OCI-LY3 (cell line): ENCODE measurements around the gene SLC19A1.

ENCODE experiments used
- H2AFZ ChIP-seq: fragments of 200-600, 300-600 bp; shearing (Covaris generic); 2 replicates; pipeline ENCODE4 v1.6.0; 2014; ENCODE audit warnings: antibody characterized with exemption, low read depth, low read length
- H3K27ac ChIP-seq: fragments of 200-600, 300-600 bp; sonication (generic); 2 replicates; pipeline ENCODE4 v1.5.1; 2014; ENCODE audit warnings: mild to moderate bottlenecking, low read length, moderate library complexity, mixed read lengths
- H3K27me3 ChIP-seq: fragments of 200-600, 300-600 bp; sonication (generic); 2 replicates; pipeline ENCODE4 v1.6.1; 2014; ENCODE audit warnings: low read depth, low read length, mixed read lengths
- H3K36me3 ChIP-seq: fragments of 200-600, 300-600 bp; sonication (generic); replicated peaks from 2 replicates; pipeline ENCODE3; 2014; ENCODE audit warnings: low read depth, low read length, mixed read lengths
- H3K4me1 ChIP-seq: fragments of 300-600, 200-600 bp; sonication (generic); 2 replicates; pipeline ENCODE4 v1.6.1; 2014; ENCODE audit warnings: low read length, mixed read lengths
- H3K4me2 ChIP-seq: fragments of 200-600, 300-600 bp; sonication (generic); 2 replicates; pipeline ENCODE4 v1.6.1; 2014; ENCODE audit warnings: low read length, mixed read lengths
- H3K4me3 ChIP-seq: fragments of 300-600, 200-600 bp; sonication (generic); 2 replicates; pipeline ENCODE4 v1.5.1; 2014; ENCODE audit warnings: antibody characterized with exemption, mild to moderate bottlenecking, low read length, moderate library complexity
- H3K79me2 ChIP-seq: fragments of 300-600, 200-600 bp; shearing (Covaris generic); 2 replicates; pipeline ENCODE4 v1.6.1; 2014; ENCODE audit warnings: mild to moderate bottlenecking, low read length, mixed read lengths
- H3K9ac ChIP-seq: fragments of 300-600, 200-600 bp; shearing (Covaris generic); 2 replicates; pipeline ENCODE4 v1.6.0; 2014; ENCODE audit warnings: mild to moderate bottlenecking, low read length, moderate library complexity
- H3K9me3 ChIP-seq: fragments of 200-600, 300-600 bp; shearing (Covaris generic); 2 replicates; pipeline ENCODE4 v1.6.1; 2014; ENCODE audit warnings: low read length, mixed read lengths; ENCODE audit not compliant: insufficient read depth
- H4K20me1 ChIP-seq: fragments of 200-600, 300-600 bp; sonication (generic); 2 replicates; pipeline ENCODE4 v1.6.1; 2016; ENCODE audit warnings: low read length, mixed read lengths; ENCODE audit not compliant: insufficient read depth
- EZH2phosphoT487 ChIP-seq: fragments of 200-600 bp; shearing (Covaris generic); IDR thresholded peaks from 2 replicates; pipeline ENCODE4 v1.6.1; 2018; ENCODE audit warnings: antibody characterized with exemption, mixed run types, low read depth
- TF ChIP-seq, protein P1 (sequence below): fragments of 200-600, 300-600 bp; sonication (generic); IDR thresholded peaks from 2 replicates; pipeline ENCODE4 v1.5.1; 2014; ENCODE audit warnings: antibody characterized with exemption, low read length, low read depth

Gene SLC19A1

DNA sequence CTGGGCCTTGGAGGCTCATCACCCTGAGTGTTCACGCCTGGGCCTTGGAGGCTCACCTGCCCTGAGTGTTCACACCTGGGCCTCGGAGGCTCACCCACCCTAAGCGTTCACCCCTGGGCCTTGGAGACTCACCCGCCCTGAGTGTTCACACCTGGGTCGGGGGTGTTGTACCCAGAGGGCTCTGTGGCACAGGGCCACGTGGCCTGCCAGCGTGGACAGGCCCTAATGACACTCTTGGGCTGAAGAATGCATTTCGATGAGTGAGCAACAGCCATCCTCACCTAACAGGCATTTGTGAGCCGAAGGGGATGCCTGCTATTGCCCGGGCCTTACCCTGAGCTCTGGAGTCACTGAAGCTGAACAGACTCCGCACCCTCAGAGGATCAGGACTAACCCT is 17.5 kb downstream of the SLC19A1 start:
- Histone ChIP-seq H3K4me2 (no peak overlapping the region), H3K79me2 (peaks cover 3% of the 10 kb centered on the region; the same call in 1 of the 2 replicates)

DNA sequence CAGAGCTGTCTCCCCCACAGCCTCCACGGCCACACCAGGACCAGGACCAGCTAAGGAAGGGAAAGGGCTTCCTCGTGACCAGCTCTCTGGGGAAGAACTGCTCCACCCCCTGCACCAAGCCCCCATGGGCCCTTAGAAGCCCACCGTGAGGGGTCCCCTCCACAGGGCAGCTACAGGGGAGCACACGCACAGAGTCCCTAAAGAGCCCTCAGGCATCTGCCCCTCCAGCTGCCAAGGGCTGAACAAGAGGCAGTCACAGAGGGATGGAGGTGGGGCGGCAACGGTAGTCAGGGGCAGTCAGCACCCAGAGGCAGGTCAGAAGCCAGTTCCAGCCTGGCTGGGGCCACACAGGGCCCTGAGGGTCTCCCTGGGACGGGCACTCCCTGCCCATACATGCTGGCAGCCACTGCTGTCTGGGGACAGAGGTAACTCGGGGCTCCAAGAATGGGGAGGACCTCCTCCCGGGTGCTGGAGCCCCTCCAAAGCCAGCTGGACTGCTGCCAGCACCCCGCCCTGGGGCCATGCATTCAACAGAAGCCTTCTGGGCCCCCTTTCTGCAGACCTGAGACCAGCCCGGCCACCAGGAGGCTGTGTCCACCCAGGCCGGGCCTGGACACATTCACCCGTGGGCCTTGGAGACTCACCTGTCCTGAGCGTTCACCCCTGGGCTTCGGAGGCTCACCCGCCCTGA is 18.7 kb downstream of the SLC19A1 start:
- Histone ChIP-seq H3K9me3 (peaks cover 5% of the 10 kb centered on the region; the same call in 1 of the 2 replicates), H3K79me2 (peaks cover 11% of the 10 kb centered on the region)

More for the DNA sequence above, 17.5 kb downstream of the SLC19A1 start:
- Histone ChIP-seq H3K27me3 (no peaks in the 10 kb centered on the region), H3K4me3 (no peak overlapping the region), H2AFZ (no peak overlapping the region), H3K27ac (no peak overlapping the region), H3K9me3 (no peaks in the 10 kb centered on the region; the same call in 1 of the 2 replicates), H4K20me1 (no peaks in the 10 kb centered on the region), H3K36me3 (peaks cover 43% of the 10 kb centered on the region), H3K9ac (no peak overlapping the region), H3K4me1 (no peaks in the 10 kb centered on the region)
- TF ChIP-seq, protein P1, sequence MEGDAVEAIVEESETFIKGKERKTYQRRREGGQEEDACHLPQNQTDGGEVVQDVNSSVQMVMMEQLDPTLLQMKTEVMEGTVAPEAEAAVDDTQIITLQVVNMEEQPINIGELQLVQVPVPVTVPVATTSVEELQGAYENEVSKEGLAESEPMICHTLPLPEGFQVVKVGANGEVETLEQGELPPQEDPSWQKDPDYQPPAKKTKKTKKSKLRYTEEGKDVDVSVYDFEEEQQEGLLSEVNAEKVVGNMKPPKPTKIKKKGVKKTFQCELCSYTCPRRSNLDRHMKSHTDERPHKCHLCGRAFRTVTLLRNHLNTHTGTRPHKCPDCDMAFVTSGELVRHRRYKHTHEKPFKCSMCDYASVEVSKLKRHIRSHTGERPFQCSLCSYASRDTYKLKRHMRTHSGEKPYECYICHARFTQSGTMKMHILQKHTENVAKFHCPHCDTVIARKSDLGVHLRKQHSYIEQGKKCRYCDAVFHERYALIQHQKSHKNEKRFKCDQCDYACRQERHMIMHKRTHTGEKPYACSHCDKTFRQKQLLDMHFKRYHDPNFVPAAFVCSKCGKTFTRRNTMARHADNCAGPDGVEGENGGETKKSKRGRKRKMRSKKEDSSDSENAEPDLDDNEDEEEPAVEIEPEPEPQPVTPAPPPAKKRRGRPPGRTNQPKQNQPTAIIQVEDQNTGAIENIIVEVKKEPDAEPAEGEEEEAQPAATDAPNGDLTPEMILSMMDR: no peak
- TF ChIP-seq EZH2phosphoT487: no peak

DNA sequence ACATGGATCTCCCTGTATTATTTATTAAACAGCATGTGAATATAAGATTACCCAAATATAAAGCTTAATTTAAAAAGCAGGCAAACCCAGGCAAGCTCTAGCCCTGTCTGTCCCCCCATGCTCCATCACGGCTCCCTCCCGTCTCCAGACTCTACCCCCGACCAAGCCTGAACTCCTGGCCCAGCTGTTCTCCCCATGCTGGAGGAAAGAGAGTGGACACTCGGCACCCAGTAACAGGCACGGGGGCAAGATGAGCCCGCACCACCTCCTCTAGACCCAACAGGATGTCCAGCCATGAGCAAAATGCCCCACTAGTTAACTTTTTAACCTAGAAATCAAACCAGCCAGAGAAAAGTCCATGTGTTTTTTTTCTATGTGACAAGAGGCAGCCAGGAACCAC is 19.3 kb downstream of the SLC19A1 start:
- Histone ChIP-seq H3K4me2 (no peak overlapping the region), H4K20me1 (no peaks in the 10 kb centered on the region), H3K4me3 (no peak overlapping the region), H3K4me1 (no peaks in the 10 kb centered on the region), H3K27me3 (no peaks in the 10 kb centered on the region), H3K9me3 (peaks cover 10% of the 10 kb centered on the region; the same call in 1 of the 2 replicates), H3K79me2 (peaks cover 17% of the 10 kb centered on the region), H2AFZ (no peak overlapping the region), H3K9ac (no peak overlapping the region), H3K27ac (no peak overlapping the region), H3K36me3 (peaks cover 57% of the 10 kb centered on the region)
- TF ChIP-seq EZH2phosphoT487: no peak
- TF ChIP-seq, protein P1: no peak

More for the DNA sequence above, 18.7 kb downstream of the SLC19A1 start:
- peaks cover 51% of the 10 kb centered on the region for H3K36me3 ChIP-seq
- TF ChIP-seq, protein P1: no peak
- no peak for TF ChIP-seq EZH2phosphoT487
- H3K4me1 ChIP-seq: no peaks in the 10 kb centered on the region
- no peak overlapping the region for H3K4me3 ChIP-seq
- H3K27me3 ChIP-seq: no peaks in the 10 kb centered on the region
- no peaks in the 10 kb centered on the region for H4K20me1 ChIP-seq
- H2AFZ ChIP-seq: no peak overlapping the region
- H3K27ac ChIP-seq: no peak overlapping the region
- no peak overlapping the region for H3K4me2 ChIP-seq
- no peak overlapping the region for H3K9ac ChIP-seq

DNA sequence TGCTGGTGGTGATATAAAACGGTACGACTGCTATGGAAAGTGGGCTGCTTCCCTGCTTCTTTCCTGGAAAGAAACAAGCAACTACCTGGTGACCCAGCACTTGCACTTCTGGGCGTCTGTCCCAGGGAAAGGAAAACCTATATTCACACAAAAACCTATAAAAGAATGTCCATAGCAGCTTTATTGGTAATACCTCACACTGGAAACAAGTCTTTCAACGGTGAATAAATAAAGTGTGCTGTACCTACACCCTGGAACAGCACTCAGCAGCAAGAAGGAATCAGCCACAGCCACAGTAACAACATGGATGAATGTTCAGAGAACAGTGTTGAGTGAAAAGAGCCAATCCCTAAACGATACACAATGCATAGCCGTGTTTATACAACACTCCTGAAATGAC is 19.9 kb downstream of the SLC19A1 start:
- Histone ChIP-seq H4K20me1 (no peaks in the 10 kb centered on the region), H3K27me3 (no peaks in the 10 kb centered on the region), H3K9ac (no peak overlapping the region), H3K4me1 (no peaks in the 10 kb centered on the region), H3K36me3 (peaks cover 62% of the 10 kb centered on the region), H3K27ac (no peak overlapping the region), H3K79me2 (peaks cover 19% of the 10 kb centered on the region), H2AFZ (no peak overlapping the region), H3K4me2 (no peak overlapping the region), H3K9me3 (peaks cover 10% of the 10 kb centered on the region; the same call in 1 of the 2 replicates), H3K4me3 (no peak overlapping the region)
- no peak for TF ChIP-seq EZH2phosphoT487
- TF ChIP-seq, protein P1: no peak
